Suprapubic skin (tissue), 4 donors: Measurements from ENCODE around the gene CDK5R2. TPM values are rescaled to one million over a fixed set of nuclear protein-coding genes. Genes with fewer than 3 reads are reported as not detected.
A peak's percentile ranks its signal among the peaks of the same experiment; 100 is the strongest.

Experiments used
- DNase-seq, 2 donors: peaks; one replicate each; pipeline ENCODE4 v3.0.0-alpha.2; 2019; ENCODE audit warnings: low spot score in 2 of 2
- H3K27ac ChIP-seq: fragments of 200-600 bp; sonication (generic); one replicate; pipeline ENCODE4 v1.5.1; 2019
- H3K27me3 ChIP-seq: fragments of 200-600 bp; sonication (generic); one replicate; pipeline ENCODE4 v1.5.1; 2019
- H3K36me3 ChIP-seq: fragments of 200-600 bp; sonication (generic); one replicate; pipeline ENCODE4 v1.5.1; 2019
- H3K4me1 ChIP-seq: fragments of 200-600 bp; sonication (generic); one replicate; pipeline ENCODE4 v1.5.1; 2019
- H3K4me3 ChIP-seq: fragments of 200-600 bp; sonication (generic); one replicate; pipeline ENCODE4 v1.5.1; 2019; ENCODE audit warnings: mild to moderate bottlenecking
- H3K9me3 ChIP-seq: fragments of 200-600 bp; sonication (generic); one replicate; pipeline ENCODE4 v1.5.1; 2019
- EP300 ChIP-seq: sonication (generic); formaldehyde crosslinking; IDR thresholded peaks from one replicate; pipeline ENCODE4 v1.6.1; 2017; ENCODE audit warnings: antibody characterized with exemption
- POLR2A ChIP-seq, 2 donors: fragments of 450-650 bp; IDR thresholded peaks; one replicate each; pipeline ENCODE4 v1.6.1; 2017; ENCODE audit warnings: antibody characterized with exemption in 2 of 2, mild to moderate bottlenecking in 2 of 2, moderate library complexity in 2 of 2
- POLR2AphosphoS5 ChIP-seq, 3 donors: sonication (generic); formaldehyde crosslinking; IDR thresholded peaks; one replicate each; pipeline ENCODE4 v1.6.1; 2017; ENCODE audit warnings: antibody characterized with exemption in 3 of 3
- WGBS: methylation state at CpG from one replicate; pipeline ENCODE4 v1.1.5; 2018; 5-methylcytosine and 5-hydroxymethylcytosine counted together
- total RNA-seq, 4 donors: library from RNA; depleted of rRNA; stranded (reverse); fragments of >200 nt; gene quantifications; one replicate each; pipeline ENCODE4 v1.1.0, GENCODE V29; 2016
- TF ChIP-seq, protein P1 (sequence below), 2 donors: fragments of 200-600 bp in 1 of 2; fragments of 450-650 bp in 1 of 2; sonication (generic) in 1 of 2; IDR thresholded peaks; one replicate each; pipeline ENCODE4 v1.5.1; 2016 to 2019; ENCODE audit warnings: antibody characterized with exemption in 2 of 2, mild to moderate bottlenecking in 1 of 2, moderate library complexity in 1 of 2

CDK5R2 gene
- total RNA-seq, 4 donors from 2014 or later, result not detected

- Histone ChIP-seq H3K9me3 (no peaks in the 10 kb centered on the region), H3K27me3 (peaks cover 100% of the 10 kb centered on the region), H3K4me3 (peak overlapping the region; percentile 38), H3K4me1 (peaks cover 50% of the 10 kb centered on the region), H3K36me3 (no peaks in the 10 kb centered on the region), H3K27ac (no peak overlapping the region)
- 2% methylated on average over 19 of the region's 69 CpGs for WGBS
- peak; percentile 63 to 79 for DNase-seq
- no peak for TF ChIP-seq POLR2AphosphoS5 (IDR thresholded peaks at IDR 0.05)
- TF ChIP-seq EP300, result no peak
- TF ChIP-seq, protein P1, sequence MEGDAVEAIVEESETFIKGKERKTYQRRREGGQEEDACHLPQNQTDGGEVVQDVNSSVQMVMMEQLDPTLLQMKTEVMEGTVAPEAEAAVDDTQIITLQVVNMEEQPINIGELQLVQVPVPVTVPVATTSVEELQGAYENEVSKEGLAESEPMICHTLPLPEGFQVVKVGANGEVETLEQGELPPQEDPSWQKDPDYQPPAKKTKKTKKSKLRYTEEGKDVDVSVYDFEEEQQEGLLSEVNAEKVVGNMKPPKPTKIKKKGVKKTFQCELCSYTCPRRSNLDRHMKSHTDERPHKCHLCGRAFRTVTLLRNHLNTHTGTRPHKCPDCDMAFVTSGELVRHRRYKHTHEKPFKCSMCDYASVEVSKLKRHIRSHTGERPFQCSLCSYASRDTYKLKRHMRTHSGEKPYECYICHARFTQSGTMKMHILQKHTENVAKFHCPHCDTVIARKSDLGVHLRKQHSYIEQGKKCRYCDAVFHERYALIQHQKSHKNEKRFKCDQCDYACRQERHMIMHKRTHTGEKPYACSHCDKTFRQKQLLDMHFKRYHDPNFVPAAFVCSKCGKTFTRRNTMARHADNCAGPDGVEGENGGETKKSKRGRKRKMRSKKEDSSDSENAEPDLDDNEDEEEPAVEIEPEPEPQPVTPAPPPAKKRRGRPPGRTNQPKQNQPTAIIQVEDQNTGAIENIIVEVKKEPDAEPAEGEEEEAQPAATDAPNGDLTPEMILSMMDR (IDR thresholded peaks at IDR 0.05), result no peak
- no peak for TF ChIP-seq POLR2A (IDR thresholded peaks at IDR 0.05)
Observed at GRCh38 chr2:218981881-218982585, 22.6 kb downstream of the CDK5R2 start.

DNA sequence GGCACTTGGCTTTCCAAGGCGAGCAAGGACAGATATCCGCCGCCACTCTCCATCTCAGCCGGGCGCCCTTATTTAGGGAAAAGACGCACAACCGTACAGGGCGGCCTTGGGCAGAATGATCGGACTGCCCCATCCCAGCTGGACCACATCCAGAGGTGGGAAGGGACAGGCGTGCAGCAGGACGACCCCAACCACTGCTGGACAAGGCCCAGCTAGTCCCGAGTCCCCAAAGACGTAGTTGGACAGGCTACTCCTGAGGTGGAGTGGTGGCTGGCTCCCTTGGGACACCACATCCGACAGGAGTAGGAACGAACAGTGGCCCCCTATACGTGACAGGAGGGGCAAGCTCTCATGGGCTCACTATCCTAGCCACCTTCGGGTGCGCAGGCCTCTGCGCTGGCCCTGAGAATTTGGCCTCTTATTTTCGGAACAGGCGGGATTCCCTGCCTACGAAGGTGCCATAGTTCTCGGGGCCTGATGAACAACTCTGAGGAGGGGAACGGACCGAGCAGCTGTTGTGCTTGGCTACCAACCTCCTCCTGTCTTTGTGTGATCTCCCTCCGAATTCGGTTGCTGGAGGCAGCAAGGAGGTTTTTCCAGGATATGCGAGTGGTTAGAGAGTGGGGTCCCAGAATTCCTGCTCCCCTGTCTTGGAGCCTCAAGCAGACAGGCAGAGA is 23.3 kb downstream of the CDK5R2 start:
- H3K4me1 ChIP-seq, result peaks cover 50% of the 10 kb centered on the region
- peaks cover 100% of the 10 kb centered on the region for H3K27me3 ChIP-seq
- peak in 1 of 2 donors; percentile 48 for DNase-seq
- H3K36me3 ChIP-seq, result no peaks in the 10 kb centered on the region
- no peak overlapping the region for H3K27ac ChIP-seq
- no peak for TF ChIP-seq POLR2AphosphoS5 (IDR thresholded peaks at IDR 0.05)
- no peak for TF ChIP-seq POLR2A (IDR thresholded peaks at IDR 0.05)
- no peak for TF ChIP-seq EP300
- TF ChIP-seq, protein P1 (IDR thresholded peaks at IDR 0.05), result no peak
- no peaks in the 10 kb centered on the region for H3K9me3 ChIP-seq
- H3K4me3 ChIP-seq, result no peak overlapping the region
- WGBS, result 12% methylated on average over 16 of the region's 28 CpGs

- Histone ChIP-seq H3K9me3 (no peaks in the 10 kb centered on the region), H3K4me3 (no peak overlapping the region), H3K4me1 (peaks cover 50% of the 10 kb centered on the region), H3K27ac (no peak overlapping the region), H3K36me3 (no peaks in the 10 kb centered on the region), H3K27me3 (peaks cover 100% of the 10 kb centered on the region)
- TF ChIP-seq POLR2AphosphoS5 (IDR thresholded peaks at IDR 0.05) (no peak), EP300 (no peak), POLR2A (IDR thresholded peaks at IDR 0.05) (no peak)
- TF ChIP-seq, protein P1 (IDR thresholded peaks at IDR 0.05), result no peak
- peak in 1 of 2 donors; percentile 44 for DNase-seq
- 16% methylated on average over 11 of the region's 23 CpGs for WGBS
Observed at GRCh38 chr2:218983263-218983933, 23.9 kb downstream of the CDK5R2 start.

DNA sequence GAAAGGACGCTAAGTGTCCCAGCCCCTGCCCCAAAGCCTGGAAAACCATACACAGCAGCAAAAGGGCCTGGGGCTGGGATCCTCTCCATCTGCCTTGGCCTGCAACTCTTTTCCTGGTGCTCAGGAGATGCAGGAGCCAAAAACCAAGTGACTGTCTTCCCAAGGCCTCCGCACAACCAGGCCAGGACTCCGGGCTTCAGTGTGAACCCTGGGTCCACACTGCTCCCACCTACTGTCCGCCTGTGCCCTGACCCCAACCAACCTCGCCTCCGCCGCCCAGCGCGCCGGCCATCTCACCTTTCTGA is 24.4 kb downstream of the CDK5R2 start:
- Histone ChIP-seq H3K27me3 (peaks cover 100% of the 10 kb centered on the region), H3K4me3 (no peak overlapping the region), H3K36me3 (no peaks in the 10 kb centered on the region), H3K4me1 (peaks cover 50% of the 10 kb centered on the region), H3K9me3 (no peaks in the 10 kb centered on the region), H3K27ac (no peak overlapping the region)
- DNase-seq, result no peak
- 20% methylated on average over 1 of the region's 10 CpGs for WGBS
- no peak for TF ChIP-seq POLR2A (IDR thresholded peaks at IDR 0.05)
- TF ChIP-seq POLR2AphosphoS5 (IDR thresholded peaks at IDR 0.05), result no peak
- no peak for TF ChIP-seq EP300
- TF ChIP-seq, protein P1 (IDR thresholded peaks at IDR 0.05), result no peak
